Smooth muscle cell (in vitro differentiated cells): ENCODE measurements around the gene ABCA7. TPM values are rescaled to one million over a fixed set of nuclear protein-coding genes. Genes with fewer than 3 reads are reported as not detected.

ENCODE experiments used
- DNase-seq: peaks from one replicate; lab custom pipeline; 2025; ENCODE audit not compliant: unreplicated experiment; lab: John Stamatoyannopoulos, UW
- H2AFZ ChIP-seq: fragments of 200-600 bp; sonication (generic); 2 replicates; pipeline ENCODE4 v1.6.0; 2016; ENCODE audit warnings: antibody characterized with exemption, low read depth, mild to moderate bottlenecking
- H3F3A ChIP-seq: fragments of 200-600 bp; sonication (generic); 2 replicates; pipeline ENCODE4 v1.6.0; 2017; ENCODE audit warnings: antibody characterized with exemption, low read depth
- H3K27ac ChIP-seq: fragments of 200-600 bp; sonication (generic); 2 replicates; pipeline ENCODE4 v1.5.1; 2016; ENCODE audit warnings: low read depth, mild to moderate bottlenecking
- H3K27me3 ChIP-seq: fragments of 200-600 bp; sonication (generic); 2 replicates; pipeline ENCODE4 v1.6.1; 2016; ENCODE audit warnings: low read depth, mild to moderate bottlenecking
- H3K36me3 ChIP-seq: fragments of 200-600 bp; sonication (generic); 2 replicates; pipeline ENCODE4 v1.5.1; 2016; ENCODE audit warnings: low read depth
- H3K4me1 ChIP-seq: fragments of 200-600 bp; sonication (generic); 2 replicates; pipeline ENCODE4 v1.5.1; 2016; ENCODE audit warnings: low read depth
- H3K4me2 ChIP-seq: fragments of 200-600 bp; sonication (generic); 2 replicates; pipeline ENCODE4 v1.6.0; 2016; ENCODE audit warnings: mild to moderate bottlenecking
- H3K4me3 ChIP-seq: fragments of 200-600 bp; sonication (generic); 2 replicates; pipeline ENCODE4 v1.5.1; 2016; ENCODE audit warnings: mild to moderate bottlenecking
- H3K79me2 ChIP-seq: fragments of 200-600 bp; sonication (generic); 2 replicates; pipeline ENCODE4 v1.6.0; 2016; ENCODE audit warnings: low read depth, mild to moderate bottlenecking
- H3K9ac ChIP-seq: fragments of 200-600 bp; sonication (generic); 2 replicates; pipeline ENCODE4 v1.6.0; 2016; ENCODE audit warnings: low read depth
- H3K9me3 ChIP-seq: fragments of 200-600 bp; sonication (generic); replicated peaks from 2 replicates; pipeline ENCODE4 v1.5.1; 2016; ENCODE audit warnings: low read depth
- H4K20me1 ChIP-seq: fragments of 200-600 bp; sonication (generic); 2 replicates; pipeline ENCODE4 v1.6.0; 2016; ENCODE audit warnings: low read depth
- WGBS: methylation state at CpG from one replicate; pipeline ENCODE4 v1.1.7; 2016; ENCODE audit warnings: low lambda C conversion rate; 5-methylcytosine and 5-hydroxymethylcytosine counted together
- polyA plus RNA-seq: library from polyadenylated mRNA; unstranded; fragments of >200 nt; fragmentation: Nextera tagmentation; extraction: Ambion mirVana; gene quantifications from 2 replicates; pipeline ENCODE4 v1.2.1, GENCODE V29; 2016
- total RNA-seq: library from RNA; depleted of rRNA; stranded (reverse); fragments of >200 nt; gene quantifications from 2 replicates; pipeline ENCODE4 v1.2.3, GENCODE V29; 2014
- TF ChIP-seq, protein P1 (sequence below): fragments of 200-600 bp; sonication (generic); IDR thresholded peaks from 2 replicates; pipeline ENCODE4 v1.5.1; 2017; ENCODE audit warnings: borderline replicate concordance, mild to moderate bottlenecking, antibody characterized with exemption; ENCODE audit not compliant: insufficient read depth, poor library complexity, severe bottlenecking

Gene ABCA7
- total and polyA plus RNA-seq, 2 experiments from 2014 or later, result 4.1 to 11.8 TPM

DNA sequence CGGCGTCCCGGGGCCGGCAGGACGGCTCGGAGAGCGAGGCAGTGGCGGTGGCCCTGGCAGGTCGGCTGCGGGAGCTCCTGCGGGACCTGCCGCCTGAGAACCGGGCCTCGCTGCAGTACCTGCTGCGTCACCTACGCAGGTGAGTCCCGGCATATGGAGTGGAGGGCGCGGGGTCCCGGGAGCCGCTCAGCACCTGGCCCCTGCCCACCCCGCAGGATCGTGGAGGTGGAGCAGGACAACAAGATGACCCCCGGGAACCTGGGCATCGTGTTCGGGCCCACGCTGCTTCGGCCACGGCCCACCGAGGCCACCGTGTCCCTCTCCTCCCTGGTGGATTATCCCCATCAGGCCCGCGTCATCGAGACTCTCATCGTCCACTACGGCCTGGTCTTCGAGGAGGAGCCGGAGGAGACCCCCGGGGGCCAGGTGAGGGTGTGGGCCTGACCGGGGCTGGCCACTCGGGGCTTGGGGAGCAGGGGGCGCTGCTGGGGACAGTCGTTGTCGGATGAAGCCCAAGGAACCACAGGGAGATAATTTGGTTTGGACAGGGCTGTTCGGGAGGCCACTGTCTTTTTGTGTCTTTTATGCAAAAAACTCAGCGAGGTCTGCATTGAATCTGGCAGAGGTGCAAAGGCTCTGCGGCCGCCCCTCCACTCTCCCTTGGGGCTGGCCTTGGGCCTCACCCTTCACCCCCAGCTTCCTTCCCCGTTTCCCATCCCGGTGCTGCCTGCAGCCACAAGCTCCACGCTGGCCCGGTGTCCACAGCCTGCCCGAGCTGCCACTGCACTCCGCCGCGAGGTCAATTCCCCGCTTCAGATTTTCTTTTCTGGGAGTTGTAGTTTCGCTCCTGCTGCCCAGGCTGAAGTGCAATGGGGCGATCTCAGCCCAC is 43.3 kb downstream of the ABCA7 start:
- Histone ChIP-seq H3K9ac (no peak overlapping the region), H3F3A (no peaks in the 10 kb centered on the region), H3K36me3 (no peaks in the 10 kb centered on the region), H4K20me1 (no peaks in the 10 kb centered on the region), H3K4me1 (no peaks in the 10 kb centered on the region), H3K9me3 (no peaks in the 10 kb centered on the region), H3K79me2 (no peaks in the 10 kb centered on the region), H3K4me2 (peak overlapping the region; percentile 82), H3K27me3 (no peaks in the 10 kb centered on the region), H3K4me3 (peak overlapping the region; percentile 44), H3K27ac (no peak overlapping the region), H2AFZ (no peak overlapping the region)
- WGBS, result 77% methylated on average over 59 of the region's 59 CpGs
- no peak for DNase-seq
- TF ChIP-seq, protein P1, sequence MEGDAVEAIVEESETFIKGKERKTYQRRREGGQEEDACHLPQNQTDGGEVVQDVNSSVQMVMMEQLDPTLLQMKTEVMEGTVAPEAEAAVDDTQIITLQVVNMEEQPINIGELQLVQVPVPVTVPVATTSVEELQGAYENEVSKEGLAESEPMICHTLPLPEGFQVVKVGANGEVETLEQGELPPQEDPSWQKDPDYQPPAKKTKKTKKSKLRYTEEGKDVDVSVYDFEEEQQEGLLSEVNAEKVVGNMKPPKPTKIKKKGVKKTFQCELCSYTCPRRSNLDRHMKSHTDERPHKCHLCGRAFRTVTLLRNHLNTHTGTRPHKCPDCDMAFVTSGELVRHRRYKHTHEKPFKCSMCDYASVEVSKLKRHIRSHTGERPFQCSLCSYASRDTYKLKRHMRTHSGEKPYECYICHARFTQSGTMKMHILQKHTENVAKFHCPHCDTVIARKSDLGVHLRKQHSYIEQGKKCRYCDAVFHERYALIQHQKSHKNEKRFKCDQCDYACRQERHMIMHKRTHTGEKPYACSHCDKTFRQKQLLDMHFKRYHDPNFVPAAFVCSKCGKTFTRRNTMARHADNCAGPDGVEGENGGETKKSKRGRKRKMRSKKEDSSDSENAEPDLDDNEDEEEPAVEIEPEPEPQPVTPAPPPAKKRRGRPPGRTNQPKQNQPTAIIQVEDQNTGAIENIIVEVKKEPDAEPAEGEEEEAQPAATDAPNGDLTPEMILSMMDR, result no peak

DNA sequence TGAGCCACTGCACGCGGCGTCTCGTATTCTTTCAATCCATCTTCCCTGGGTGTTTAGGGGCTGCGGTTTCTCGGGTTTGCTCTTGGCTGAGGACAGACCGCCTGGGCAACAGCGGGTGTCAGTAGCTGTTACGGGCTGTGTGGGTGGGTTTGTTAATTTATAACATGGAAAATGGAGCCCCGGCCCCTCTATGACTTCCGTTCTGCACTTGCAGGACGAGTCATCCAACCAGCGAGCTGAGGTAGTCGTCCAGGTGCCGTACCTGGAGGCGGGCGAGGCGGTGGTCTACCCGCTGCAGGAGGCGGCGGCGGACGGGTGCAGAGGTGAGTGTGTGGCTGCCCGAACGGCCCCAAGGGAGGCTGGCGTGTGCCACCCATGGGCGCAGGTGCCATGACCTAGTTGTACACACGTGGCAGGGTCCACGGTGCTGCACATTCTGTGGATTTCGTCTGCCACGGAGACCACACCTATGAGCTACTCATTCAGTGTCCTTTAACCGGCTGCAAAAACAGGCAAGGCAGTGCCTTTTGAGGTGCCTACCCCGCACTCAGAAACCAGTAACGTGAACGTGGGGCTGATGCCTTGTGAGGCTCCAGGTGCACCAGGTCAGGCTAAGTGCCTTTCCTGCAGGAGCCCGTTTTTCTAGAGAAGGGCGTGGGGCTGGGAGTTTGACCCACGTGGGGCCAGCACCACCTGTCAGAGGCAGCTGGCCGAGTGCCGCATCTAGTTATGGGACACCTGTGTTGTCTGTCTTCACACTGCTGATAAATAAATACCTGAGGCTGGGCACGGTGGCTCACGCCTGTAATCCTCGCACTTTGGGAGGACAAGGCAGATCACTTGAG is 44.3 kb downstream of the ABCA7 start:
- Histone ChIP-seq H3K4me2 (no peak overlapping the region), H3K27ac (no peak overlapping the region), H3K4me1 (no peaks in the 10 kb centered on the region), H3K27me3 (no peaks in the 10 kb centered on the region), H3K4me3 (no peak overlapping the region), H2AFZ (no peak overlapping the region), H4K20me1 (no peaks in the 10 kb centered on the region), H3F3A (no peaks in the 10 kb centered on the region), H3K79me2 (no peaks in the 10 kb centered on the region), H3K36me3 (no peaks in the 10 kb centered on the region), H3K9ac (no peak overlapping the region), H3K9me3 (no peaks in the 10 kb centered on the region)
- WGBS, result 96% methylated on average over 43 of the region's 43 CpGs
- DNase-seq, result no peak
- TF ChIP-seq, protein P1, result no peak

DNA sequence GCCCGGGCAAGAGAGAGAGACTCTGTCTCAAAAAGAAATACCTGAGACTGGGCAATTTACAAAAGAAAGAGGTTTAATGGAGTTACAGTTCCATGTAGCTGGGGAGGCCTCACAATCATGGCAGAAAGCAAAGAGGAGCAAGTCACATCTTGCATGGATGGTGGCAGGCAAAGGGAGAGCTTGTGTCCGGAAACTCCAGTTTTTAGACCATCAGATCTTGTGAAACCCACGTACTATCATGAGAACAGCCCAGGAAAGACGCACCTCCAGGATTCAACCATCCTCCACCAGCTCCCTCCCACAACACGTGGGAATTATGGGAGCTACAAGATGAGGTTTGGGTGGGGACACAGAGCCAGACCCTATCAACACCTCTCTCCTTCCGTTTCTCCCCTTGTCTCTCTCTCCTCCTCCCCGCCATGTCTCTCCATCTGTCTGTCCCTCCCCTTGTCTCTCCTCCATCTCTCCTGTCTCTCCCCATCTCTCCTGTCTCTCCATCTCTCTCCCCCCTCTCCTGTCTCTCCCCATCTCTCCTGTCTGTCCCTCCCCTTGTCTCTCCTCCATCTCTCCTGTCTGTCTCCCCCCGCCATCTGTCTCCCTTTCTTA is 45.2 kb downstream of the ABCA7 start:
- no peak overlapping the region for H3K9ac ChIP-seq
- no peaks in the 10 kb centered on the region for H3K36me3 ChIP-seq
- TF ChIP-seq, protein P1, result no peak
- no peaks in the 10 kb centered on the region for H3K79me2 ChIP-seq
- H3K27ac ChIP-seq, result no peak overlapping the region
- no peaks in the 10 kb centered on the region for H3K27me3 ChIP-seq
- no peak for DNase-seq
- H2AFZ ChIP-seq, result no peak overlapping the region
- no peaks in the 10 kb centered on the region for H4K20me1 ChIP-seq
- H3K4me2 ChIP-seq, result no peak overlapping the region
- no peaks in the 10 kb centered on the region for H3F3A ChIP-seq
- H3K4me1 ChIP-seq, result no peaks in the 10 kb centered on the region
- no peaks in the 10 kb centered on the region for H3K9me3 ChIP-seq
- WGBS, result 87% methylated on average over 8 of the region's 8 CpGs
- H3K4me3 ChIP-seq, result no peak overlapping the region
